ENCODE results near the gene CHAMP1.

CHAMP1 gene

DNA sequence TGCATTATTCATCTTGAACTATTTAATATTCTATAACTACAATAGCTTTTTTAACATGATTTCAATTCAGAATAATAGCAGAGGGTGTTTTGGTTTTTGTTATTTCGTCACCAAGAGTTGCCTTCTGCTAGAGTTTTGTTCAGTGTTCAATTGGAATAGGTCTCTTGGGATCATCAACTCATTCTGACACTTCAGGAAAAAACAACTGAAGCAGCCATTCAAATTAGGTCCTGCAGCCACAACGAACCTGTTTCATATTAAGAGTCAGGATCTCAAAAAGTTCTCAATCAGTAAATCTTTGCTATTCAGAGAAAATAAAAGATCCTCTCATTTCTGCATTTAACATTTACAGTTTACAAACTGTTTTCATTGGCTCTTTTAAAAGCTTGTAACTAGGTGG lies 2.4 kb upstream of the CHAMP1 start:
- TF ChIP-seq PAX5 (IDR thresholded peaks at IDR 0.05; ENCODE audit: insufficient read depth, low read length, severe bottlenecking) (no peak), SPI1 (IDR thresholded peaks at IDR 0.05; ENCODE audit: low read depth, low read length) (no peak), POU2F2 (IDR thresholded peaks at IDR 0.05; ENCODE audit: low read depth, low read length) (no peak), POLR2A (IDR thresholded peaks at IDR 0.05; ENCODE audit: low read depth, low read length) (no peak), POLR2AphosphoS5 (IDR thresholded peaks at IDR 0.05; ENCODE audit: low read depth, low read length) (no peak), TAF1 (IDR thresholded peaks at IDR 0.05; ENCODE audit: low read depth, low read length) (no peak)
- no peak for DNase-seq (ENCODE audit: insufficient read length, low spot score)
- peak; percentile 31 for FAIRE-seq

DNA sequence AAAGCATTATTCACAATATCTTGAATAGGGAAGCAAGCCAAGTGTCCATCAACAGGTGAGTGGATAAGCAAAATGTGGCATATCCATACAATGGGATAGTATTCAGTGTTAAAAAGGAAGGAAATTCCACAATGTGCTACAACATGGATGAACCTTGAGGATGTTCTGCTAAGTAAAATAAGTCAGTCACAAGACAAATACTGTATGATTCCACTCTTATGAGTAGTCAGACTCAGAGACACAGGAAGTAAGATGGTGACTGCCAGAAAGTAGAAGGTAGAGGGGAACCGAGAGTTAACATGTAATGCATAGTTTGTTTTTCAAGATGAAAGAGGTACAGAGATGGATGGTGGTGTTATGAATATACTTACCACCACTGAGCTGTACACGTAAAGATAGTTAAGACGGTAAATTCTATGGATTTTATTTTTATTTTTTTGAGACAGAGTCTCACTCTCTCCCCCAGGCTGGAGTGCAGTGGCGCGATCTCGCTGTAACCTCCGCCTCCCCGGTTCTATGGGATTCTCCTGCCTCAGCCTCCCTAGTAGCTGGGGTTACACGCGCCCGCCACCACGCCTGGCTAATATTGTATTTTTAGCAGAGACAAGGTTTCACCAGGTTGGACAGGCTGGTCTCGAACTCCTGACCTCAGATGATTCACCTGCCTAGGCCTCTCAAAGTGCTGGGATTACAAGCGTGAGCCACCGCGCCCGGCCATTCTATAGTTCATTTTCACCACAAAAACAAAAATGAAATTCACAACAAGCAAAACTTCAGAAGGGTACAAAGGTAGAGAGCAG lies 1.0 kb upstream of the CHAMP1 start:
- TF ChIP-seq TAF1 (IDR thresholded peaks at IDR 0.05; ENCODE audit: low read depth, low read length) (peak; percentile 39; the same call in 1 of the 2 replicates), POU2F2 (IDR thresholded peaks at IDR 0.05; ENCODE audit: low read depth, low read length) (no peak), POLR2AphosphoS5 (IDR thresholded peaks at IDR 0.05; ENCODE audit: low read depth, low read length) (0 out of 2 replicates have a peak, but pooled peaks have one; percentile 46), PAX5 (IDR thresholded peaks at IDR 0.05; ENCODE audit: insufficient read depth, low read length, severe bottlenecking) (no peak), POLR2A (IDR thresholded peaks at IDR 0.05; ENCODE audit: low read depth, low read length) (peak; percentile 73), SPI1 (IDR thresholded peaks at IDR 0.05; ENCODE audit: low read depth, low read length) (peak; percentile 88)
- DNase-seq (ENCODE audit: insufficient read length, low spot score) = no peak
- FAIRE-seq = peak; percentile 94

- FAIRE-seq (peak; percentile 47), DNase-seq (ENCODE audit: insufficient read length, low spot score) (no peak)
Measured at GRCh38 chr13:114315074-114315785, 927 bp downstream of the CHAMP1 start.

GRCh38 chr13:114318624-114319023 lies 4.3 kb downstream of the CHAMP1 start:
- FAIRE-seq (no peak), DNase-seq (ENCODE audit: insufficient read length, low spot score) (no peak)
- TF ChIP-seq POLR2AphosphoS5 (IDR thresholded peaks at IDR 0.05; ENCODE audit: low read depth, low read length) (no peak), SPI1 (IDR thresholded peaks at IDR 0.05; ENCODE audit: low read depth, low read length) (no peak), PAX5 (IDR thresholded peaks at IDR 0.05; ENCODE audit: insufficient read depth, low read length, severe bottlenecking) (no peak)

More at GRCh38 chr13:114315074-114315785, 927 bp downstream of the CHAMP1 start:
- TF ChIP-seq TAF1 (IDR thresholded peaks at IDR 0.05; ENCODE audit: low read depth, low read length) = no peak
- no peak for TF ChIP-seq PAX5 (IDR thresholded peaks at IDR 0.05; ENCODE audit: insufficient read depth, low read length, severe bottlenecking)
- no peak for TF ChIP-seq POLR2AphosphoS5 (IDR thresholded peaks at IDR 0.05; ENCODE audit: low read depth, low read length)
- no peak for TF ChIP-seq POU2F2 (IDR thresholded peaks at IDR 0.05; ENCODE audit: low read depth, low read length)
- TF ChIP-seq POLR2A (IDR thresholded peaks at IDR 0.05; ENCODE audit: low read depth, low read length) = no peak
- TF ChIP-seq SPI1 (IDR thresholded peaks at IDR 0.05; ENCODE audit: low read depth, low read length) = no peak

DNA sequence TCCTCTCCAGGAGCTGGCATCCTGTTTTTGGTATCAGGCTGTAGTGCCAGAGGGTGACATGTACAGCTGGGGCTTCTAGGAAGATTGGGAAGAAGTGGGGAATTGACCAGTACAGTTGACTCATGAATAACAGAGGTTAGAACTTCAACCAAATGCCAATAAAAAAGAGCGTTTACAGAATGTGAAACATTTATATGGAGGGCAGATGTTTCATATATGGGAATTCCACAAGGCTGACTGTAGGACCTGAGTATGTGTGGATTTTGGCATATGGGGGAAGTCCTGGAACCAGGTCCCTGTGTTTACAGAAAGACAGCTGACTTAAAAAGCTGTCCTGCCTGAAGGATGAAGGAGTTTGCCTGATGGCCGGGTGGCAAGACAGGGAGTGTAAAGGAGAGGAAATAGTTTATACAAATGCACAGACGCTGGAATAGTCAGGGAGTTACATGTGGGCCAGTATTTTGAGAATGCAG lies 5.2 kb downstream of the CHAMP1 start:
- no peak for FAIRE-seq
- TF ChIP-seq PAX5 (IDR thresholded peaks at IDR 0.05; ENCODE audit: insufficient read depth, low read length, severe bottlenecking) = no peak
- TF ChIP-seq POLR2AphosphoS5 (IDR thresholded peaks at IDR 0.05; ENCODE audit: low read depth, low read length) = no peak
- no peak for TF ChIP-seq POU2F2 (IDR thresholded peaks at IDR 0.05; ENCODE audit: low read depth, low read length)
- no peak for TF ChIP-seq SPI1 (IDR thresholded peaks at IDR 0.05; ENCODE audit: low read depth, low read length)
- DNase-seq (ENCODE audit: insufficient read length, low spot score) = no peak

- TF ChIP-seq SPI1 (IDR thresholded peaks at IDR 0.05; ENCODE audit: low read depth, low read length) = no peak
- TF ChIP-seq PAX5 (IDR thresholded peaks at IDR 0.05; ENCODE audit: insufficient read depth, low read length, severe bottlenecking) = no peak
- FAIRE-seq (no peak), DNase-seq (ENCODE audit: insufficient read length, low spot score) (no peak)
Measured at GRCh38 chr13:114320065-114320464, 5.8 kb downstream of the CHAMP1 start.

DNA sequence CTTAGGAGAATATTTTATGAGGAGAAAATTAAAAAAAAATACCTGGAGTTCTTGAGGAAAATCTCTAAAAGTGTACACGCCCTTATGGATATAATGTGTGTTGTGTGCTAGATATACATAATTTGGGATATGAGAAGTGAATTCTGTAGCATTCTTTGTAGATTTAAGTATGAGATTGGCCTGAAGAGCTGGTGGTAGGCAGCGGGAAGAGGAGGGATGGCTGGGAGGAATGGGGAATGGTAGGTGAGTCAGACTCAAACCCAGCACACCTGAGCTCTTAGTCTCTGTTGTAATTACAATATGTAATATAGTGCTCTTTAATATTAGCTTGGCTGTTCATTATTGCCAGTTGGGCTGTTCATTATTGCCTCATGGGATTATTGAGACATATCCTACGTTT lies 7.0 kb downstream of the CHAMP1 start:
- no peak for FAIRE-seq
- no peak for DNase-seq (ENCODE audit: insufficient read length, low spot score)
- TF ChIP-seq SPI1 (IDR thresholded peaks at IDR 0.05; ENCODE audit: low read depth, low read length) = no peak
- TF ChIP-seq PAX5 (IDR thresholded peaks at IDR 0.05; ENCODE audit: insufficient read depth, low read length, severe bottlenecking) = no peak
- TF ChIP-seq POLR2A (IDR thresholded peaks at IDR 0.05; ENCODE audit: low read depth, low read length) = no peak
- no peak for TF ChIP-seq POU2F2 (IDR thresholded peaks at IDR 0.05; ENCODE audit: low read depth, low read length)
- TF ChIP-seq POLR2AphosphoS5 (IDR thresholded peaks at IDR 0.05; ENCODE audit: low read depth, low read length) = no peak
- TF ChIP-seq TAF1 (IDR thresholded peaks at IDR 0.05; ENCODE audit: low read depth, low read length) = no peak

GRCh38 chr13:114323349-114323748 lies 9.0 kb downstream of the CHAMP1 start:
- FAIRE-seq = no peak
- TF ChIP-seq POLR2A (IDR thresholded peaks at IDR 0.05; ENCODE audit: low read depth, low read length) (no peak), SPI1 (IDR thresholded peaks at IDR 0.05; ENCODE audit: low read depth, low read length) (no peak), POU2F2 (IDR thresholded peaks at IDR 0.05; ENCODE audit: low read depth, low read length) (no peak), PAX5 (IDR thresholded peaks at IDR 0.05; ENCODE audit: insufficient read depth, low read length, severe bottlenecking) (no peak), POLR2AphosphoS5 (IDR thresholded peaks at IDR 0.05; ENCODE audit: low read depth, low read length) (no peak), TAF1 (IDR thresholded peaks at IDR 0.05; ENCODE audit: low read depth, low read length) (no peak)
- no peak for DNase-seq (ENCODE audit: insufficient read length, low spot score)

GRCh38 chr13:114324334-114324733 lies 10.0 kb downstream of the CHAMP1 start:
- DNase-seq (ENCODE audit: insufficient read length, low spot score) = no peak
- TF ChIP-seq SPI1 (IDR thresholded peaks at IDR 0.05; ENCODE audit: low read depth, low read length) (no peak), POLR2A (IDR thresholded peaks at IDR 0.05; ENCODE audit: low read depth, low read length) (no peak; the same call in 1 of the 2 replicates), POLR2AphosphoS5 (IDR thresholded peaks at IDR 0.05; ENCODE audit: low read depth, low read length) (no peak)
- no peak for FAIRE-seq
